ENCODE measurements around the gene PLOD1. TPM values are rescaled to one million over a fixed set of nuclear protein-coding genes. Genes with fewer than 3 reads are reported as not detected.

Gene PLOD1
- total RNA-seq, 1 experiment from 2014 or later, result 156 TPM

- H3K27ac ChIP-seq (ENCODE audit: low read length), result no peak overlapping the region
- no peak overlapping the region for H3K4me3 ChIP-seq (ENCODE audit: low read depth in 2 of 2, low read length in 2 of 2)
- H3K27me3 ChIP-seq (ENCODE audit: control insufficient read depth, insufficient read depth, low read length), result no peaks in the 10 kb centered on the region
- DNase-seq (ENCODE audit: low read depth, low spot score), result no peak
- in situ Hi-C loops (cut with HindIII; ENCODE audit: low pct_unique_long_range_greater_than_20kb, low sequenced_read_pairs), result no loop called here
- H3K9me3 ChIP-seq (ENCODE audit: control insufficient read depth, insufficient read depth, low read depth, low read length), result no peaks in the 10 kb centered on the region; the same call in 1 of the 2 replicates
- TF ChIP-seq SIN3A (IDR thresholded peaks at IDR 0.05; ENCODE audit: borderline replicate concordance, insufficient read depth, low read depth, low read length), result no peak
- no peak for TF ChIP-seq CTCF (IDR thresholded peaks at IDR 0.05)
- no peak for TF ChIP-seq TCF7L2 (IDR thresholded peaks at IDR 0.05; ENCODE audit: low read depth, low read length)
- no peak for TF ChIP-seq REST (IDR thresholded peaks at IDR 0.05; ENCODE audit: insufficient read depth in 1 of 2, low read depth in 2 of 2, low read length in 1 of 2)
- no peak for TF ChIP-seq POLR2AphosphoS5 (IDR thresholded peaks at IDR 0.05; ENCODE audit: low read depth, low read length)
- CTCF ChIA-PET, result interaction anchor here (0.6 kb wide), 1 partner anchor 34 kb away, joined by 10 read pairs; no protein-coding TSS in a partner anchor
- intact Hi-C loops (cut with micrococcal nuclease; ENCODE audit: unreplicated experiment), result no loop called here
- no peaks in the 10 kb centered on the region for H3K36me3 ChIP-seq (ENCODE audit: control insufficient read depth, insufficient read depth, low read length)
- no peak for ATAC-seq
- BruUV-seq (replicated peaks), result no TSS peak
- no peaks in the 10 kb centered on the region for H3K4me1 ChIP-seq (ENCODE audit: control insufficient read depth, insufficient read depth, low read length)
- POLR2A ChIA-PET, result interaction anchor here (1.6 kb wide), 1 partner anchor 35 kb away, joined by 3 read pairs; no protein-coding TSS in a partner anchor
Measured at GRCh38 chr1:11944358-11944931, 9.9 kb downstream of the PLOD1 start.

- intact Hi-C loops (cut with micrococcal nuclease; ENCODE audit: unreplicated experiment), result no loop called here
- DNase-seq (ENCODE audit: low read depth, low spot score) (no peak), ATAC-seq (peak; percentile 36; the same call in 1 of the 2 replicates)
- ChIA-PET POLR2A (interaction anchor here (0.7 to 1.0 kb wide), 4 partner anchors 17 to 115 kb away, joined by 4 to 14 read pairs (median 7); no protein-coding TSS in a partner anchor), CTCF (no interaction called here)
- BruUV-seq (replicated peaks), result TSS peak; percentile 59
- no peaks in the 10 kb centered on the region for H3K36me3 ChIP-seq (ENCODE audit: control insufficient read depth, insufficient read depth, low read length)
- in situ Hi-C loops (cut with HindIII; ENCODE audit: low pct_unique_long_range_greater_than_20kb, low sequenced_read_pairs), result no loop called here
- no peaks in the 10 kb centered on the region; the same call in 1 of the 2 replicates for H3K9me3 ChIP-seq (ENCODE audit: control insufficient read depth, insufficient read depth, low read depth, low read length)
- H3K4me3 ChIP-seq (ENCODE audit: low read depth in 2 of 2, low read length in 2 of 2), result no peak overlapping the region
- no peaks in the 10 kb centered on the region for H3K27me3 ChIP-seq (ENCODE audit: control insufficient read depth, insufficient read depth, low read length)
- H3K4me1 ChIP-seq (ENCODE audit: control insufficient read depth, insufficient read depth, low read length), result no peaks in the 10 kb centered on the region
- no peak for TF ChIP-seq POLR2AphosphoS5 (IDR thresholded peaks at IDR 0.05; ENCODE audit: low read depth, low read length)
- no peak overlapping the region for H3K27ac ChIP-seq (ENCODE audit: low read length)
Measured at GRCh38 chr1:11946647-11947046, 12.1 kb downstream of the PLOD1 start.

GRCh38 chr1:11948822-11949458 lies 14.4 kb downstream of the PLOD1 start:
- Histone ChIP-seq H3K36me3 (ENCODE audit: control insufficient read depth, insufficient read depth, low read length) (no peaks in the 10 kb centered on the region), H3K27me3 (ENCODE audit: control insufficient read depth, insufficient read depth, low read length) (no peaks in the 10 kb centered on the region), H3K9me3 (ENCODE audit: control insufficient read depth, insufficient read depth, low read depth, low read length) (no peaks in the 10 kb centered on the region; the same call in 1 of the 2 replicates), H3K4me1 (ENCODE audit: control insufficient read depth, insufficient read depth, low read length) (no peaks in the 10 kb centered on the region), H3K27ac (ENCODE audit: low read length) (no peak overlapping the region), H3K4me3 (ENCODE audit: low read depth in 2 of 2, low read length in 2 of 2) (no peak overlapping the region)
- in situ Hi-C loops (cut with HindIII; ENCODE audit: low pct_unique_long_range_greater_than_20kb, low sequenced_read_pairs), result no loop called here
- POLR2A ChIA-PET, result interaction anchor here (0.8 kb wide), 1 partner anchor 40 kb away, joined by 3 read pairs; no protein-coding TSS in a partner anchor
- intact Hi-C loops (cut with micrococcal nuclease; ENCODE audit: unreplicated experiment), result no loop called here
- ATAC-seq, result peak; percentile 47; the same call in 1 of the 2 replicates
- TF ChIP-seq CTCF (IDR thresholded peaks at IDR 0.05), result no peak
- no peak; the same call in 1 of the 2 replicates for TF ChIP-seq POLR2AphosphoS5 (IDR thresholded peaks at IDR 0.05; ENCODE audit: low read depth, low read length)
- TF ChIP-seq REST (IDR thresholded peaks at IDR 0.05; ENCODE audit: insufficient read depth in 1 of 2, low read depth in 2 of 2, low read length in 1 of 2), result no peak
- TF ChIP-seq TCF7L2 (IDR thresholded peaks at IDR 0.05; ENCODE audit: low read depth, low read length), result no peak
- no peak for TF ChIP-seq SIN3A (IDR thresholded peaks at IDR 0.05; ENCODE audit: borderline replicate concordance, insufficient read depth, low read depth, low read length)
- no TSS peak for BruUV-seq (replicated peaks)
- CTCF ChIA-PET, result no interaction called here
- no peak for DNase-seq (ENCODE audit: low read depth, low spot score)

Data from Panc1 (cell line).